BJ (cell line): ENCODE data around the gene DCBLD2. TPM values are rescaled to one million over a fixed set of nuclear protein-coding genes. Genes with fewer than 3 reads are reported as not detected.
A peak's percentile ranks its signal among the peaks of the same experiment; 100 is the strongest.

Source experiments
- CTCF ChIA-PET: fragments of 350-600 bp; formaldehyde crosslinking; extraction: SDS; loops from one replicate; lab custom pipeline; 2021; ENCODE audit warnings: antibody characterized with exemption, inconsistent platforms; lab: Yijun Ruan, JAX
- POLR2A ChIA-PET: fragments of 300-600 bp; sonication (Branson Sonifier 250); formaldehyde crosslinking; extraction: SDS; loops from one replicate; lab custom pipeline; 2021; ENCODE audit warnings: antibody characterized with exemption; lab: Charles Lee
- DNase-seq: peaks from one replicate; pipeline ENCODE4 v3.0.0-alpha.2; 2011; ENCODE audit warnings: low read depth
- H3K27me3 ChIP-seq: 2 replicates; pipeline ENCODE4 v1.6.0; 2011; ENCODE audit warnings: low read length; ENCODE audit not compliant: control insufficient read depth, insufficient read depth
- H3K36me3 ChIP-seq: 2 replicates; pipeline ENCODE4 v1.5.1; 2011; ENCODE audit warnings: low read length; ENCODE audit not compliant: control insufficient read depth, insufficient read depth
- H3K4me3 ChIP-seq: 2 replicates; pipeline ENCODE4 v1.5.1; 2011; ENCODE audit warnings: low read depth, mild to moderate bottlenecking, control low read depth, low read length
- polyA minus RNA-seq: library from RNA; depleted of rRNA, polyadenylated mRNA; stranded (reverse); fragments of >200 nt; gene quantifications from 2 replicates; pipeline ENCODE4 v1.2.3, GENCODE V29; 2011; rRNA and poly(A)+ RNA removed
- polyA plus RNA-seq: library from polyadenylated mRNA; depleted of rRNA; stranded (reverse); fragments of >200 nt; gene quantifications from 2 replicates; pipeline ENCODE4 v1.2.3, GENCODE V29; 2011; rRNA removed
- TF ChIP-seq, protein P1 (sequence below): IDR thresholded peaks from 2 replicates; pipeline ENCODE4 v1.5.1; 2011; ENCODE audit warnings: low read depth, mild to moderate bottlenecking, control low read depth, inconsistent platforms, low read length, moderate library complexity; ENCODE audit not compliant: insufficient read depth

The DCBLD2 gene, protein sequence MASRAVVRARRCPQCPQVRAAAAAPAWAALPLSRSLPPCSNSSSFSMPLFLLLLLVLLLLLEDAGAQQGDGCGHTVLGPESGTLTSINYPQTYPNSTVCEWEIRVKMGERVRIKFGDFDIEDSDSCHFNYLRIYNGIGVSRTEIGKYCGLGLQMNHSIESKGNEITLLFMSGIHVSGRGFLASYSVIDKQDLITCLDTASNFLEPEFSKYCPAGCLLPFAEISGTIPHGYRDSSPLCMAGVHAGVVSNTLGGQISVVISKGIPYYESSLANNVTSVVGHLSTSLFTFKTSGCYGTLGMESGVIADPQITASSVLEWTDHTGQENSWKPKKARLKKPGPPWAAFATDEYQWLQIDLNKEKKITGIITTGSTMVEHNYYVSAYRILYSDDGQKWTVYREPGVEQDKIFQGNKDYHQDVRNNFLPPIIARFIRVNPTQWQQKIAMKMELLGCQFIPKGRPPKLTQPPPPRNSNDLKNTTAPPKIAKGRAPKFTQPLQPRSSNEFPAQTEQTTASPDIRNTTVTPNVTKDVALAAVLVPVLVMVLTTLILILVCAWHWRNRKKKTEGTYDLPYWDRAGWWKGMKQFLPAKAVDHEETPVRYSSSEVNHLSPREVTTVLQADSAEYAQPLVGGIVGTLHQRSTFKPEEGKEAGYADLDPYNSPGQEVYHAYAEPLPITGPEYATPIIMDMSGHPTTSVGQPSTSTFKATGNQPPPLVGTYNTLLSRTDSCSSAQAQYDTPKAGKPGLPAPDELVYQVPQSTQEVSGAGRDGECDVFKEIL
- polyA plus RNA-seq (28.9 and 59.7 TPM in 2 replicates), polyA minus RNA-seq (45.9 and 50.4 TPM in 2 replicates)

DNA sequence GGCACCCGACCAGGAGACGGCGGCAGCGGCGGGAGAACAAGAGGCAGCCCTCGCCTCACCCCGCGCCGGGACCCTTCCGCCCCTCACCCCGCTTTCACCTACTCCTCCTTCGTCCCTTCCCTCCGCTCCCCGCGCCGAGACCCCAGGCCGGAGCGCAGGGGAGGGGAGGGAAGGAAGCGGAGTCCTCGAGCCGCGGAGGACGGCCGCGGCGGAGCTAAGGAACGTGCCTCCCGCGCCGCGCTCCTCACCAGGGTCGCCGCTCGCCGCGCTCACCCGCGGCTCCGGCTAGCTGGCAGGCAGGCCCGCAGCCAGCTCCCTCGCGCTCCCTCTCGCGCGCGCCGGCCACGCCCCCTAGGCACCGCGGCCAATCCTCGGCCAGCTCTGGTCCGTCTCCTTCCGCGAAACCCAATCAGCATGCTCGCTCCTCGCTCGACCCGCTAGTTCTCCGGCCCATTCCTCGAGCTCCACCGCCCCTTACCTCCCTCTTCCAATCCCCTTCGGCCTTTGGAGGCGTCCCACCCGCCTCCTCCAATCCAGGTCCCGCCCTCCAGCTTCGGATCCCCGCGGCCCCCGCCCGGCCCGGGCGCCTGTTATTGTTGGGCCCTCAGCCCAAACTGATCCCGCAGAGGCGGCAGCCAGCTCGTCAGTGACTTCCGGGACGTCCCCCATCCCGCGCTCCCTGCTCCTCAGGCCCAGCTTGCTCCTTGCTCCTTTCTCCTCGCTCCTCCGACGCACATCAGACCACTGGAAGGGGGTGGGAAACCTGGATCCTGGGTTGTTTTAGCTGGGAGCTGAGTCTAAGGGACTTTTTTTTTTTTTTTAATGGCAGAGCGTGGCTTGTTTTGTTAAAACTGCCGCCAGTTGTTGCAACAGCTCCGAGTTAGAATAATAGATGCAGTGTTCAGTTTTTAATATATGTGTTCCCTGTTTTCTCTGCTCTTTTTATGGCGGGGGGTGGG lies at the start of gene DCBLD2:
Gene DCBLD2, minus strand, starts transcription at position 304 of the 959 bp plus-strand sequence. CDS start 369 bp downstream, outside the sequence.
- CTCF ChIA-PET = interaction anchor here (0.6 to 1.6 kb wide), 6 partner anchors 9 to 916 kb away, joined by 3 to 7 read pairs (median 4); partner anchors contain the start of gene CMSS1

DNA sequence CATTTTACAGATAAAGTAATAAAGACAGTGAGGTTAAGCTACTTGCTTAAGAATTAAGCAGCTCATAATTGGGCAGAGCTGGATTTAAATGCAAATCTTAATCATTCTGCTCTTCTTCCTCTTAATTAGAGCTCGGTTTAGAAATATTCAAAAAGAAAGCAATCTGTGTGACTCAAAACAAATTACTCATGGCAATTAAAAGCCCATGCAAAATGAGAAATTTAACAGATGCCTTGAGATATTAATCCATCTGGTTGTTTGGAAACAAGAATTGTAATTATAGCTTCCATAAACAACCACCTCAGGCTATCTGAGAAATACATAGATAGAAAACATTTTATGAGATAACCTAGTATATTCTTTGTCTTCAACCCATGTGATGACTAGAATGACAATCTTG lies 44.2 kb upstream of the DCBLD2 start:
- ChIA-PET CTCF (interaction anchor here (2.0 kb wide), 1 partner anchor 23 kb away, joined by 4 read pairs; no protein-coding TSS in a partner anchor), POLR2A (no interaction called here)
- no peaks in the 10 kb centered on the region for H3K27me3 ChIP-seq
- H3K4me3 ChIP-seq = no peak overlapping the region
- TF ChIP-seq, protein P1, sequence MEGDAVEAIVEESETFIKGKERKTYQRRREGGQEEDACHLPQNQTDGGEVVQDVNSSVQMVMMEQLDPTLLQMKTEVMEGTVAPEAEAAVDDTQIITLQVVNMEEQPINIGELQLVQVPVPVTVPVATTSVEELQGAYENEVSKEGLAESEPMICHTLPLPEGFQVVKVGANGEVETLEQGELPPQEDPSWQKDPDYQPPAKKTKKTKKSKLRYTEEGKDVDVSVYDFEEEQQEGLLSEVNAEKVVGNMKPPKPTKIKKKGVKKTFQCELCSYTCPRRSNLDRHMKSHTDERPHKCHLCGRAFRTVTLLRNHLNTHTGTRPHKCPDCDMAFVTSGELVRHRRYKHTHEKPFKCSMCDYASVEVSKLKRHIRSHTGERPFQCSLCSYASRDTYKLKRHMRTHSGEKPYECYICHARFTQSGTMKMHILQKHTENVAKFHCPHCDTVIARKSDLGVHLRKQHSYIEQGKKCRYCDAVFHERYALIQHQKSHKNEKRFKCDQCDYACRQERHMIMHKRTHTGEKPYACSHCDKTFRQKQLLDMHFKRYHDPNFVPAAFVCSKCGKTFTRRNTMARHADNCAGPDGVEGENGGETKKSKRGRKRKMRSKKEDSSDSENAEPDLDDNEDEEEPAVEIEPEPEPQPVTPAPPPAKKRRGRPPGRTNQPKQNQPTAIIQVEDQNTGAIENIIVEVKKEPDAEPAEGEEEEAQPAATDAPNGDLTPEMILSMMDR = no peak
- no peak for DNase-seq
- no peaks in the 10 kb centered on the region for H3K36me3 ChIP-seq

More for the DNA sequence above, at the start of gene DCBLD2:
- TF ChIP-seq, protein P1 = no peak
- Histone ChIP-seq H3K4me3 (peak within 1 kb of the TSS; percentile 97), H3K36me3 (no peaks in the 10 kb centered on the region), H3K27me3 (no peaks in the 10 kb centered on the region)
- POLR2A ChIA-PET = interaction anchor here (0.6 to 0.7 kb wide), 3 partner anchors 32 to 628 kb away, joined by 3 to 5 read pairs (median 3); no protein-coding TSS in a partner anchor
- peak; percentile 95 for DNase-seq

DNA sequence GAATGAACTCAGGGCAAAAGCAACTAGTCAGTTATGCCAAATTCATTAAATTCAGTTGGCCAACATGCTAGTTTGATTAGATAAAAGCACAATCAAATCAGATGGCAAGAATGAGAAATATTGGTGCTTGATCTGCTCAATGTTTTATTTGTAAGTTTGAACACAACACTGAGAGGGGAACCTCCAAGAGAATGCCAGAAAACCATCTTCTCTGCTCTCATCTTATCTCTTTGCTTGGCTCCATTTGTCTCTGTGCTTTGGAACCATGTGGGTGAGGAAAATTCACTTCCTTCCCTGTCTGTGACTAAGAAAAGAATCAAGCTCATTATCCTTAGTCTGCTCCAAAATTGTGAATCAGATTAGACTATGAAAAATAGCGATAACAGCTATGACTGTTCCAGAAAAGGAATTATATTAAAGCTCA lies 43.6 kb upstream of the DCBLD2 start:
- TF ChIP-seq, protein P1 = no peak
- Histone ChIP-seq H3K4me3 (no peak overlapping the region), H3K36me3 (no peaks in the 10 kb centered on the region), H3K27me3 (no peaks in the 10 kb centered on the region)
- ChIA-PET POLR2A (no interaction called here), CTCF (interaction anchor here (2.0 kb wide), 1 partner anchor 22 kb away, joined by 4 read pairs; no protein-coding TSS in a partner anchor)
- DNase-seq = no peak

DNA sequence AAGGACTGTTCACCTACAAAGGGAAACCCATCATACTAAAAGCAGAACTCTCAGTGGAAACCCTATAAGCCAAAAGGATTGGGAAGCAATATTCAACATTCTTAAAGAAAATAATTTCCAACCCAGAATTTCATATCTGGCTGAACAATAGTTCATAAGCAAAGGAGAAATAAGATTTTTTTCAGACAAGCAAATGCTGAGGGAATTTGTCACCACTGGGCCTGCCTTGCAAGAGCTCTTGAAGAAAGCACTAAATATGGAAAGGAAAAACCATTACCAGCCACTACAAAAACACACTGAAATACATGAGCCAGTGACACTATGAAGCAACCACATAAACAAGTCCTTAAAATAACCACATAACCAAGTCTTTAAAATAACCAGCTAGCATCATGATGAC lies 28.9 kb upstream of the DCBLD2 start:
- CTCF ChIA-PET = no interaction called here
- POLR2A ChIA-PET = no interaction called here

More for the DNA sequence above, 28.9 kb upstream of the DCBLD2 start:
- DNase-seq = no peak
- H3K4me3 ChIP-seq = no peak overlapping the region
- H3K36me3 ChIP-seq = no peaks in the 10 kb centered on the region
- TF ChIP-seq, protein P1 = no peak
- no peaks in the 10 kb centered on the region for H3K27me3 ChIP-seq
